Endothelial cell of hepatic sinusoid (primary cell): ENCODE measurements around the gene CDKN2AIP.

Source experiments
- in situ Hi-C: cut with HindIII; loops from 2 replicates; pipeline ENCODE4 v1.10.0; 2017; ENCODE audit warnings: low sequenced_read_pairs

Gene CDKN2AIP

DNA sequence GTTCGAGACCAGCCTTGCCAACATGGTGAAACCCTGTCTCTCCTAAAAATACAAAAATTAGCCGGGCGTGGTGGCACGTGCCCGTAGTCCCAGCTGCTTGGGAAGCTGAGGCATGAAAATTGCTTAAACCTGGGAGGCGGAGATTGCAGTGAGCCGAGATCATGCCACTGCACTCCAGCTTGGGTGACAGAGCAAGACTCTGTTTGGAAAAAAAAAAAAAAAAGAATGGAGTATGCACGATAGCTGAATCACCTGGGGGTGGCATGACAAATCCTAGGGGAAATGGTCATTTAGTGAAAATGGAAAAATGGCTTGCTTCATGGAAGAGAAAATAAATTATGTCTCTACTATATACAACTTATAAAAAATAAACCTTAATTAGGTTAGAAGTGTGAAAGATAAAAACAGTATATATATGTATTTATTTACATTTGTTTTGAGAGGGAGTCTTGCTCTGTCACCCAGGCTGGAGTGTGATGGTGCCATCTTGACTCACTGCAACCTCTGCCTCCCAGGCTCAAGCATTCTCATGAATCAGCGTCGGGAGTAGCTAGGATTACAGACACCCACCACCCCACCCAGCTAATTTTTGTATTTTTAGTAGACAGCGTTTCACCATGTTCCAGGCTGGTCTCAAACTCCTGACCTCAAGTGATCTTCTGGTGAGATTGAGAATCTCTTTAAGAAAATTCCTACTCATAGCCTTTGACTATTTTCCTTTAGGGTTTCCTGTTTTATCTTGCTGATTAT, 41.1 kb downstream of the CDKN2AIP start:
- in situ Hi-C loops: no loop called here

DNA sequence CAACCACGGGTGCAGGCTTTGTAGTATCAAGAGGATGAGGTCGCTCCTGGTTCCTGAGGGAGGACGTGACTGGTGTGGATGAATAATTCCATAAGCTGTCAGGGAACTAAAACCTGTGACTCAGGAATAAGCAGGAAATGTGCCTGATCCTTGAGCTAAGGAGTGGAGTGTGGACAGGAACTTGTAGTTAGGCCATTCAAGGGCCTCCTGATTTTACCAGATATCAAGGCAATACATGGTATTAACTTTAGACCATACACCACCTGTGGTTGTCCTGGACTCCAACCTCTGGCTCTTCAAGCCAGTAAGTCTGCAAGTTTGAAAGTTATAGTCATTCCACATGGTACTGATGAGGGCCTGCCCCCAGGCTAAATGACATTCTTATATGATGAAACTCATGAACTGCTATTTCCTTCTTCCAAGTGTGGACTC, 48.4 kb downstream of the CDKN2AIP start:
- in situ Hi-C loops: no loop called here

DNA sequence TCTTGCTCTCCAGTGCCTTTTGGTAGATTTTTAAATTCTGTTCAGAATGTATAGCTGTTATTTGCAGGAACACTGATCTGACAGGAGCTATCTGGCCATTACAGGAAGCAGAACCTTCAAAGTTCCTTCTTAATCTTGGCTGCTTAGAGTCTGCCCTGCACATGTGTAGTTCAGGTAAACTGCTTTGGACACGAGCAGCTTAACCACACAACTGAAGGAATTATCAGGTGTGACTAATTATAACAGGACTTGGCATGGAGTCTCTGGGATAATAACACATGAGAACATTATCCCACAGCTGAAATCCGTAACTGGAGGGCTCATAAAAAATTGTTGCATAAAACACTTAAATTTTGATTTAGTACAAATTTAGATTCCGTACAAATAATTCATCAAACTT, 48.8 kb downstream of the CDKN2AIP start:
- in situ Hi-C loops: no loop called here

DNA sequence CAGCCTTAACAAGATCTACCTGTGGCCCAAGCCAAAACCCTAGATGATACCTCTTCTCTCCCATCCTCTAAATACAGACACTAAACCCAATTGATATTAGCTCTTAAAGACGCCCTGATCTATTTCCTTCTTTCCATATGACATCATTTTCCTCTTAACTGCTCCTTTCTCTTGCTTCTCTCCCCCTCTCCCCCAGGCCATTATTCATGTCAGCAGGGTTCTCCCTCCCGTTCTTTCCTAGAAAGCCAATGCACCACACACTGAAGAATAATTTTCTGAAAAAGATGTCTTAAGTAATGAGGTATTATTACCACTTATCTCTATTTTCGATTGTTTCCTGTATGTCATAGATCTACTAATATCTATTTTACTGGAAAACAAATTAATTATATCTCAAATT, 50.7 kb downstream of the CDKN2AIP start:
- in situ Hi-C loops: no loop called here
